Vagina (tissue), 2 donors: Measurements from ENCODE around the gene KLHL29. TPM values are rescaled to one million over a fixed set of nuclear protein-coding genes. Genes with fewer than 3 reads are reported as not detected.

Source experiments
- DNase-seq, 2 donors: peaks; one replicate each; pipeline ENCODE4 v3.0.0-alpha.2; 2017; ENCODE audit errors: extremely low spot score in 2 of 2
- H3K27ac ChIP-seq: fragments of 200-600 bp; sonication (generic); one replicate; pipeline ENCODE4 v1.5.1; 2019
- H3K27me3 ChIP-seq: fragments of 200-600 bp; sonication (generic); one replicate; pipeline ENCODE4 v1.5.1; 2019
- H3K36me3 ChIP-seq, 2 donors: fragments of 200-600 bp; sonication (generic); one replicate each; pipeline ENCODE4 v1.5.1; 2017 to 2019
- H3K4me1 ChIP-seq: fragments of 200-600 bp; sonication (generic); one replicate; pipeline ENCODE4 v1.5.1; 2019
- H3K4me3 ChIP-seq, 2 donors: fragments of 200-600 bp; sonication (generic); 1 replicate in 1 of 2; 2 replicates in 1 of 2; pipeline ENCODE4 v1.5.1; 2016 to 2019
- H3K9me3 ChIP-seq: fragments of 200-600 bp; sonication (generic); one replicate; pipeline ENCODE4 v1.5.1; 2019
- POLR2A ChIP-seq, 2 donors: fragments of 450-650 bp; IDR thresholded peaks; one replicate each; pipeline ENCODE4 v1.6.1; 2017; ENCODE audit warnings: antibody characterized with exemption in 2 of 2, mild to moderate bottlenecking in 2 of 2, moderate library complexity in 2 of 2
- POLR2AphosphoS5 ChIP-seq, 2 donors: sonication (generic); formaldehyde crosslinking; IDR thresholded peaks; one replicate each; pipeline ENCODE4 v1.9.0; 2017; ENCODE audit warnings: antibody characterized with exemption in 2 of 2, mild to moderate bottlenecking in 2 of 2, low read depth in 1 of 2; ENCODE audit not compliant: insufficient read depth in 1 of 2
- intact Hi-C: fragments of 100-400 bp; cut with DNase I; formaldehyde crosslinking; loops from one replicate; pipeline ENCODE4 v1.15.1; 2023
- total RNA-seq: library from RNA; depleted of rRNA; stranded (reverse); fragments of >200 nt; gene quantifications from one replicate; pipeline ENCODE4 v1.2.3, GENCODE V29; 2016
- TF ChIP-seq, protein P1 (sequence below), 3 experiments: fragments of 450-650 bp in 2 of 3; fragments of 200-600 bp in 1 of 3; sonication (generic) in 1 of 3; IDR thresholded peaks; one replicate each; pipeline ENCODE4 v1.5.1; 2017 to 2019; ENCODE audit warnings: antibody characterized with exemption in 3 of 3, mild to moderate bottlenecking in 2 of 3, moderate library complexity in 2 of 3

KLHL29 gene
- total RNA-seq, 1 donor from 2014 or later, result 19.4 TPM

DNA sequence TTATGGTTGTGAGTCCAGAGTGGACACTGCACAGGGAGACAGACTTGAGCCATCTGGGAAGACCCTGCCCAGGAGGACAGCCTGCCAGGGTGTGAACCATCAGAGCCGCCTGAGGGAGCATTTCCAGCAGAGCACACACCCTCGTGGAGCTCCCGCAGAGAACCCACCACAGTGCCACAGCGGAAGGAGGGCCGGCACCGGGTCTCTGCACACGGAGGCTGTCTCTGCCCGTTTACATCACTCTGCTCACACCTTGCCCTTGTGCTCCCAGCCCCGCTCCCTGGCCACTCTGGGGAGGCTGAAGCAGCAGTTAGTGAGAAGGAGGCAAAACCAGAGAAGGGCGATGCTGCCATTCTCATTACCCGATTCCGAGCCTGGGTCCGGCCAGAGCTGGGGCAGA, 161.9 kb downstream of the KLHL29 start:
- intact Hi-C loops, result no loop called here
- Histone ChIP-seq H3K4me3 (no peak overlapping the region), H3K9me3 (no peaks in the 10 kb centered on the region), H3K36me3 (no peaks in the 10 kb centered on the region), H3K4me1 (peaks cover 22% of the 10 kb centered on the region), H3K27ac (no peak overlapping the region), H3K27me3 (no peaks in the 10 kb centered on the region)
- no peak for DNase-seq
- TF ChIP-seq, protein P1, sequence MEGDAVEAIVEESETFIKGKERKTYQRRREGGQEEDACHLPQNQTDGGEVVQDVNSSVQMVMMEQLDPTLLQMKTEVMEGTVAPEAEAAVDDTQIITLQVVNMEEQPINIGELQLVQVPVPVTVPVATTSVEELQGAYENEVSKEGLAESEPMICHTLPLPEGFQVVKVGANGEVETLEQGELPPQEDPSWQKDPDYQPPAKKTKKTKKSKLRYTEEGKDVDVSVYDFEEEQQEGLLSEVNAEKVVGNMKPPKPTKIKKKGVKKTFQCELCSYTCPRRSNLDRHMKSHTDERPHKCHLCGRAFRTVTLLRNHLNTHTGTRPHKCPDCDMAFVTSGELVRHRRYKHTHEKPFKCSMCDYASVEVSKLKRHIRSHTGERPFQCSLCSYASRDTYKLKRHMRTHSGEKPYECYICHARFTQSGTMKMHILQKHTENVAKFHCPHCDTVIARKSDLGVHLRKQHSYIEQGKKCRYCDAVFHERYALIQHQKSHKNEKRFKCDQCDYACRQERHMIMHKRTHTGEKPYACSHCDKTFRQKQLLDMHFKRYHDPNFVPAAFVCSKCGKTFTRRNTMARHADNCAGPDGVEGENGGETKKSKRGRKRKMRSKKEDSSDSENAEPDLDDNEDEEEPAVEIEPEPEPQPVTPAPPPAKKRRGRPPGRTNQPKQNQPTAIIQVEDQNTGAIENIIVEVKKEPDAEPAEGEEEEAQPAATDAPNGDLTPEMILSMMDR (IDR thresholded peaks at IDR 0.05), result no peak
- TF ChIP-seq POLR2A (IDR thresholded peaks at IDR 0.05), result no peak
- TF ChIP-seq POLR2AphosphoS5 (IDR thresholded peaks at IDR 0.05; ENCODE audit: insufficient read depth in 1 of 2, low read depth in 1 of 2), result no peak

- TF ChIP-seq, protein P1 (IDR thresholded peaks at IDR 0.05), result no peak
- TF ChIP-seq POLR2A (IDR thresholded peaks at IDR 0.05) (no peak), POLR2AphosphoS5 (IDR thresholded peaks at IDR 0.05; ENCODE audit: insufficient read depth in 1 of 2, low read depth in 1 of 2) (no peak)
- Histone ChIP-seq H3K9me3 (no peaks in the 10 kb centered on the region), H3K27me3 (no peaks in the 10 kb centered on the region), H3K4me3 (no peak overlapping the region), H3K4me1 (peaks cover 14% of the 10 kb centered on the region), H3K36me3 (no peaks in the 10 kb centered on the region), H3K27ac (no peak overlapping the region)
- intact Hi-C loops, result no loop called here
- no peak for DNase-seq
Observed at GRCh38 chr2:23547725-23548124, 162.7 kb downstream of the KLHL29 start.

DNA sequence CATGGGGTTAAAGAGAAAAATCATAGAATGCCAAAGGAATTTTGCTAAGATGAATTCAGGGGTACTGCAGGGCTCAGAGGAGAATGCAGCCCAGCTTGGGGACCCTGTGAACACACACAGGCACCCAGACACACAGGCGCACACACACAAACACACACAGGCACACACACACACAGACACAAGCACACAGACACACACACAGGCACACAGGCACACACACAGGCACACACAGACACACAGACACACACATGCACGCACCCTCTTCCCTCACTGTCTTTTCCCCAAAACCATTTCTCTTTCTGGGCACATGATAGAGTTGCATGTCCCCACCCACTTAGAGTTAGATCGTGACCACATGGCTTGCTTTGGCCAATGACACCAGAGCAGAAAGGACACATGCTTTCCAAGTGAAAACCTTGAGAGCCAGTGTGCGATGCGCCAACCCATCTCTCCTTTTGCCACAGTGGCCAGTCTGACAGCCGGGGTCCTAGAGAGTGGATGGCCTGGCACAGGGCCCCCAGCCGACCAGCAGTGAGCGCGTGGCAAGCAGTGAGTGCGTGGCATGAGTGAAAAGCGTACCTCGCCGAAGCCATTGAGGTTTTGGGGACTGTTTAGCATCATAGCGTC, 163.3 kb downstream of the KLHL29 start:
- Histone ChIP-seq H3K27me3 (no peaks in the 10 kb centered on the region), H3K27ac (no peak overlapping the region), H3K36me3 (no peaks in the 10 kb centered on the region), H3K4me1 (peaks cover 13% of the 10 kb centered on the region), H3K9me3 (no peaks in the 10 kb centered on the region), H3K4me3 (no peak overlapping the region)
- no peak for TF ChIP-seq POLR2AphosphoS5 (IDR thresholded peaks at IDR 0.05; ENCODE audit: insufficient read depth in 1 of 2, low read depth in 1 of 2)
- TF ChIP-seq, protein P1 (IDR thresholded peaks at IDR 0.05), result no peak
- no peak for TF ChIP-seq POLR2A (IDR thresholded peaks at IDR 0.05)
- intact Hi-C loops, result no loop called here
- DNase-seq, result no peak

GRCh38 chr2:23549051-23549450, 164.1 kb downstream of the KLHL29 start:
- Histone ChIP-seq H3K27ac (no peak overlapping the region), H3K4me3 (no peak overlapping the region)

More at GRCh38 chr2:23549051-23549450, 164.1 kb downstream of the KLHL29 start:
- H3K9me3 ChIP-seq, result no peaks in the 10 kb centered on the region
- peaks cover 20% of the 10 kb centered on the region for H3K4me1 ChIP-seq
- H3K27me3 ChIP-seq, result no peaks in the 10 kb centered on the region
- H3K36me3 ChIP-seq, result no peaks in the 10 kb centered on the region
- DNase-seq, result no peak
- intact Hi-C loops, result no loop called here
- no peak for TF ChIP-seq POLR2A (IDR thresholded peaks at IDR 0.05)
- TF ChIP-seq, protein P1 (IDR thresholded peaks at IDR 0.05), result no peak
- no peak for TF ChIP-seq POLR2AphosphoS5 (IDR thresholded peaks at IDR 0.05; ENCODE audit: insufficient read depth in 1 of 2, low read depth in 1 of 2)
